IMR-90 (cell line): ENCODE results near the gene SCARF2. TPM values are rescaled to one million over a fixed set of nuclear protein-coding genes. Genes with fewer than 3 reads are reported as not detected.

Experiments used
- ATAC-seq: fragments of 200-7000 bp; cut with Tn5 transposase; 2 replicates; pipeline ENCODE4 v1.9.1; 2020; ENCODE audit warnings: low read depth, mild to moderate bottlenecking, moderate library complexity
- BruUV-seq: library from RNA; stranded (reverse); fragments of 400-500 nt; replicated peaks from 2 replicates; lab custom pipeline; 2021; lab: Mats Ljungman, UMichigan
- CTCF ChIA-PET: fragments of 300-600 bp; formaldehyde crosslinking; extraction: SDS; loops from one replicate; lab custom pipeline; 2021; ENCODE audit warnings: antibody characterized with exemption; lab: Yijun Ruan, JAX
- POLR2A ChIA-PET: fragments of 300-600 bp; sonication (Branson Sonifier 250); formaldehyde crosslinking; loops from one replicate; lab custom pipeline; 2022; ENCODE audit warnings: antibody characterized with exemption; ENCODE audit not compliant: unreplicated experiment; lab: Charles Lee
- DNase-seq: peaks from one replicate; pipeline ENCODE4 v3.0.0; 2013
- H2AFZ ChIP-seq: replicated peaks from 2 replicates; pipeline ENCODE3; 2013; ENCODE audit warnings: low read length, mild to moderate bottlenecking; ENCODE audit not compliant: poor library complexity
- H2AK5ac ChIP-seq: 2 replicates; pipeline ENCODE4 v1.6.1; 2013; ENCODE audit warnings: low read depth, low read length, inconsistent platforms
- H2AK9ac ChIP-seq: replicated peaks from 2 replicates; pipeline ENCODE3; 2013; ENCODE audit warnings: mild to moderate bottlenecking, low read depth, low read length, moderate library complexity; ENCODE audit not compliant: poor library complexity
- H2BK120ac ChIP-seq: 2 replicates; pipeline ENCODE4 v1.6.1; 2013; ENCODE audit warnings: low read depth, low read length, inconsistent platforms
- H2BK15ac ChIP-seq: 3 replicates; pipeline ENCODE4 v1.6.1; 2013; ENCODE audit warnings: low read depth, low read length, inconsistent platforms
- H2BK20ac ChIP-seq: 2 replicates; pipeline ENCODE4 v1.6.1; 2013; ENCODE audit warnings: low read depth, mild to moderate bottlenecking, inconsistent platforms, low read length, moderate library complexity
- H2BK5ac ChIP-seq: 2 replicates; pipeline ENCODE4 v1.6.1; 2013; ENCODE audit warnings: mild to moderate bottlenecking, low read depth, low read length, inconsistent platforms; ENCODE audit not compliant: poor library complexity, severe bottlenecking
- H3K14ac ChIP-seq: replicated peaks from 2 replicates; pipeline ENCODE4 v1.6.1; 2013; ENCODE audit warnings: low read depth, low read length, inconsistent platforms
- H3K18ac ChIP-seq: 2 replicates; pipeline ENCODE4 v1.6.1; 2013; ENCODE audit warnings: low read depth, low read length, control low read depth
- H3K23ac ChIP-seq: 2 replicates; pipeline ENCODE4 v1.6.1; 2013; ENCODE audit warnings: low read depth, low read length, inconsistent platforms
- H3K27ac ChIP-seq: 2 replicates; pipeline ENCODE4 v1.5.1; 2013; ENCODE audit warnings: mild to moderate bottlenecking, control low read depth, low read length; ENCODE audit not compliant: insufficient read depth
- H3K27me3 ChIP-seq: 2 replicates; pipeline ENCODE4 v1.6.1; 2013; ENCODE audit warnings: low read length; ENCODE audit not compliant: control insufficient read depth, insufficient read depth
- H3K36me3 ChIP-seq: 2 replicates; pipeline ENCODE4 v1.6.1; 2013; ENCODE audit warnings: low read length, mixed read lengths; ENCODE audit not compliant: control insufficient read depth, insufficient read depth
- H3K4ac ChIP-seq: 2 replicates; pipeline ENCODE4 v1.6.1; 2013; ENCODE audit warnings: low read depth, low read length, inconsistent platforms
- H3K4me1 ChIP-seq: 2 replicates; pipeline ENCODE4 v1.6.1; 2013; ENCODE audit warnings: low read length, mixed read lengths; ENCODE audit not compliant: control insufficient read depth, insufficient read depth
- H3K4me2 ChIP-seq: 2 replicates; pipeline ENCODE4 v1.6.1; 2013; ENCODE audit warnings: low read depth, mild to moderate bottlenecking, control low read depth, low read length, moderate library complexity
- H3K4me3 ChIP-seq: 2 replicates; pipeline ENCODE4 v1.5.1; 2013; ENCODE audit warnings: low read depth, mild to moderate bottlenecking, control low read depth, low read length, moderate library complexity; ENCODE audit not compliant: insufficient read depth
- H3K56ac ChIP-seq: 2 replicates; pipeline ENCODE4 v1.6.1; 2013; ENCODE audit warnings: low read length, inconsistent platforms; ENCODE audit not compliant: insufficient read depth; ENCODE audit errors: extremely low read depth
- H3K79me1 ChIP-seq, 2 experiments: 2 replicates each; pipeline ENCODE4 v1.6.1; 2013; ENCODE audit warnings: low read length in 2 of 2, inconsistent platforms in 1 of 2, low read depth in 1 of 2
- H3K9ac ChIP-seq: 2 replicates; pipeline ENCODE4 v1.6.1; 2013; ENCODE audit warnings: low read depth, low read length, control low read depth
- H3K9me1 ChIP-seq: 2 replicates; pipeline ENCODE4 v1.6.1; 2013; ENCODE audit warnings: low read length, inconsistent platforms; ENCODE audit not compliant: insufficient read depth
- H3K9me3 ChIP-seq: 2 replicates; pipeline ENCODE4 v1.6.1; 2013; ENCODE audit warnings: low read length; ENCODE audit not compliant: control insufficient read depth, insufficient read depth
- H4K20me1 ChIP-seq: 2 replicates; pipeline ENCODE4 v1.6.1; 2013; ENCODE audit warnings: low read length, inconsistent platforms; ENCODE audit not compliant: insufficient read depth
- H4K5ac ChIP-seq: 2 replicates; pipeline ENCODE4 v1.6.1; 2013; ENCODE audit warnings: mild to moderate bottlenecking, low read depth, low read length, control low read depth
- H4K8ac ChIP-seq, 2 experiments: 2 replicates each; pipeline ENCODE4 v1.6.1; 2013; ENCODE audit warnings: low read depth in 2 of 2, low read length in 2 of 2, control low read depth in 1 of 2, inconsistent platforms in 1 of 2
- H4K91ac ChIP-seq: 2 replicates; pipeline ENCODE4 v1.6.1; 2013; ENCODE audit warnings: low read depth, low read length, inconsistent platforms; ENCODE audit not compliant: insufficient read depth
- CEBPB ChIP-seq: IDR thresholded peaks from 2 replicates; pipeline ENCODE4 v1.6.1; 2012; ENCODE audit warnings: low read depth, low read length, improper control_type of control experiment
- MAFK ChIP-seq: IDR thresholded peaks from 2 replicates; pipeline ENCODE4 v1.6.1; 2012; ENCODE audit warnings: low read depth, low read length, improper control_type of control experiment
- MAZ ChIP-seq: IDR thresholded peaks from 2 replicates; pipeline ENCODE4 v1.6.1; 2012; ENCODE audit warnings: low read depth, mild to moderate bottlenecking, low read length, improper control_type of control experiment, moderate library complexity, borderline replicate concordance
- RAD21 ChIP-seq: IDR thresholded peaks from 2 replicates; pipeline ENCODE4 v1.6.1; 2012; ENCODE audit warnings: low read length, improper control_type of control experiment
- RFX5 ChIP-seq: IDR thresholded peaks from 2 replicates; pipeline ENCODE4 v1.8.0; 2012; ENCODE audit warnings: low read depth, mild to moderate bottlenecking, low read length, moderate library complexity
- WGBS, 2 experiments: methylation state at CpG; one replicate each; pipeline versions ENCODE4 v1.1.5 to v1.1.7; 2013; ENCODE audit warnings: missing lambda C conversion rate in 2 of 2; ENCODE audit not compliant: insufficient read length in 1 of 2; ENCODE audit errors: extremely low coverage in 2 of 2; 5-methylcytosine and 5-hydroxymethylcytosine counted together
- dilution Hi-C: fragments of 300-500 bp; cut with HindIII; formaldehyde crosslinking; loops from one replicate; pipeline ENCODE4 v1.14.3; 2018; ENCODE audit warnings: low sequenced_read_pairs; ENCODE audit not compliant: unreplicated experiment
- in situ Hi-C: fragments of 300-500 bp; cut with MboI; formaldehyde crosslinking; loops from 3 replicates; pipeline ENCODE4 v1.14.3; 2019; ENCODE audit warnings: low sequenced_read_pairs, inconsistent platforms, mixed read lengths
- intact Hi-C: fragments of 100-400 bp; cut with micrococcal nuclease; formaldehyde crosslinking; loops from 2 replicates; pipeline ENCODE4 v1.10.0; 2022
- polyA plus RNA-seq, 3 experiments: library from polyadenylated mRNA; depleted of rRNA; stranded (reverse); fragments of >200 nt; gene quantifications; 2 replicates each; pipeline ENCODE4 v1.2.3, GENCODE V29; 2012; ENCODE audit warnings: low replicate concordance in 1 of 3
- total RNA-seq: library from RNA; depleted of rRNA; stranded (reverse); fragments of >200 nt; gene quantifications from 2 replicates; pipeline ENCODE4 v1.2.3, GENCODE V29; 2012

Gene SCARF2
- total and polyA plus RNA-seq, 2 of the 4 experiments (the other 2 are of a cell fraction), result 3.4 to 37.0 TPM

GRCh38 chr22:20440637-20441591, 3.3 kb upstream of the SCARF2 start (continued):
- TF ChIP-seq MAFK (no peak), RFX5 (no peak)

DNA sequence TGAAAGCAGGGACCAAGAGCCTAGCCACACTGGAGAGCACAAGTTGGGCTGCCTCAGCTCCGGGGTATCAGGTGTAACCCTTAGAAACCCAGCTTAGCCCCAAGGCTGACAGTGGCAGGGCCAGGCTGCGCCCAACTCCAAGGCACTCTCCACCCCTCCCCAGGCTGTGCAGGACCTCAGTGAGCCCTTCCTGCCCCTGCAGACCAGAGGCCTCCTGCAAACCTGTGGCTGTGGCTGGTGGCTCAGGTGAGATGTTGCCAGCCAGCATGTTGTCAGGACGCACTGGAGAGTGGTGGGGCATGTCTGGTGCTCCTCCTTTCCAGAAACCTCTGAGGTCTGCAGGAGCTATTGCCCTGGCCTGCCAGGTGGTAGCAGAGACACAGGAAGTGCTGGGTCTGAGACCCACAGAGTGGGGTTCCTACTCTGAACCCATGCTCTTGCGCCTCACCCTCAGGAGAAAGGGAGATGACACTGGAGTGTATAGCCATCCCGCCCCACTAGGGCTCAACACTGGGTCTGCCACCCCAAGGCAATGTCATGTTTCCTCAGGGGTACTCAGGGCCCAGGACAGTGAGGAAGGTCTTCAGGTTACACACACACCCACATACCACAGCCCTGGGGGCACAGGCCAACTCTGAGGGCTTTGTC, 2.4 kb upstream of the SCARF2 start:
- Histone ChIP-seq H3K9me1 (peaks cover 12% of the 10 kb centered on the region), H3K27ac (no peak overlapping the region), H3K56ac (no peak overlapping the region), H3K4me2 (no peak overlapping the region), H3K79me1 (peaks cover 16 to 40% of the 10 kb centered on the region in 2 experiments; a peak in 3 of 4 replicates), H2AK5ac (no peak overlapping the region), H4K5ac (no peak overlapping the region), H3K14ac (no peak overlapping the region), H3K4me3 (no peak overlapping the region), H4K20me1 (peaks cover 18% of the 10 kb centered on the region), H2BK120ac (no peak overlapping the region), H4K91ac (no peak overlapping the region), H3K4me1 (peaks cover 16% of the 10 kb centered on the region), H2AFZ (no peak overlapping the region), H2BK15ac (no peak overlapping the region), H2AK9ac (no peak overlapping the region), H3K36me3 (peaks cover 14% of the 10 kb centered on the region), H3K9me3 (no peaks in the 10 kb centered on the region), H3K18ac (no peak overlapping the region), H2BK20ac (no peak overlapping the region), H3K9ac (no peak overlapping the region), H3K4ac (no peak overlapping the region), H4K8ac (no peak overlapping the region), H3K23ac (no peak overlapping the region), H3K27me3 (no peaks in the 10 kb centered on the region), H2BK5ac (no peak overlapping the region)
- 100% methylated on average over 2 of the region's 5 CpGs; no CpG with 5 or more reads in 1 of the 2 experiments for WGBS, 2 experiments
- intact Hi-C loops (no loop called here), in situ Hi-C loops (no loop called here), dilution Hi-C loops (no loop called here)
- TF ChIP-seq CEBPB, result no peak
- TF ChIP-seq MAZ, result no peak
- no peak for TF ChIP-seq MAFK
- no peak for TF ChIP-seq RAD21
- no TSS peak for BruUV-seq
- ChIA-PET POLR2A (no interaction called here), CTCF (interaction anchor here (1.6 kb wide), 1 partner anchor 14 kb away, joined by 4 read pairs; no protein-coding TSS in a partner anchor)
- DNase-seq (no peak), ATAC-seq (no peak)
